GM12878 (cell line): Measurements from ENCODE around the gene NXN. TPM values are rescaled to one million over a fixed set of nuclear protein-coding genes. Genes with fewer than 3 reads are reported as not detected.

Experiments
- ATAC-seq: fragments of 200-7000 bp; cut with Tn5 transposase; 3 replicates; pipeline ENCODE4 v1.9.1; 2020; ENCODE audit warnings: mild to moderate bottlenecking, moderate library complexity
- BruUV-seq: library from RNA; stranded (reverse); fragments of 400-500 nt; replicated peaks from 2 replicates; lab custom pipeline; 2021; lab: Mats Ljungman, UMichigan
- CTCF ChIA-PET: fragments of 300-600 bp; sonication (Branson Sonifier 250); formaldehyde crosslinking; extraction: SDS; loops from one replicate; lab custom pipeline; 2021; ENCODE audit warnings: inconsistent platforms; lab: Yijun Ruan, JAX
- POLR2A ChIA-PET: fragments of 350-600 bp; formaldehyde crosslinking; extraction: SDS; loops from one replicate; lab custom pipeline; 2021; ENCODE audit warnings: inconsistent platforms; lab: Charles Lee
- RAD21 ChIA-PET: fragments of 300-600 bp; sonication (Branson Sonifier 250); formaldehyde crosslinking; loops from one replicate; lab custom pipeline; 2023; ENCODE audit warnings: antibody characterized with exemption; ENCODE audit not compliant: unreplicated experiment; lab: Charles Lee
- SMC1A ChIA-PET: fragments of 300-600 bp; sonication (Branson Sonifier 250); formaldehyde crosslinking; loops from one replicate; lab custom pipeline; 2023; ENCODE audit not compliant: unreplicated experiment, uncharacterized antibody; lab: Charles Lee
- DNase-seq: peaks from one replicate; pipeline ENCODE4 v3.0.0-alpha.2; 2011; ENCODE audit warnings: low read depth, low spot score
- FAIRE-seq: peaks from 3 replicates; lab custom pipeline; 2011; peaks lifted over from hg19 to GRCh38; lab: Jason Lieb, UNC
- H2AFZ ChIP-seq: 2 replicates; pipeline ENCODE4 v1.6.0; 2011; ENCODE audit warnings: low read depth, low read length, control low read depth; ENCODE audit not compliant: control insufficient read depth
- H3K27ac ChIP-seq: 2 replicates; pipeline ENCODE4 v1.5.1; 2011; ENCODE audit warnings: control low read depth; ENCODE audit not compliant: control insufficient read depth, insufficient read depth
- H3K27me3 ChIP-seq, 2 experiments: replicated peaks in 1 of 2; 2 replicates each; pipeline versions ENCODE4 v1.6.0 to v1.6.1; 2011; ENCODE audit warnings: low read length in 1 of 2; ENCODE audit not compliant: control insufficient read depth in 2 of 2, insufficient read depth in 2 of 2
- H3K36me3 ChIP-seq, 2 experiments: 2 replicates each; pipeline ENCODE4 v1.5.1; 2011; ENCODE audit warnings: low read length in 1 of 2; ENCODE audit not compliant: control insufficient read depth in 2 of 2, insufficient read depth in 2 of 2
- H3K4me1 ChIP-seq: 2 replicates; pipeline ENCODE4 v1.6.1; 2011; ENCODE audit warnings: mild to moderate bottlenecking, low read length, moderate library complexity, mixed read lengths; ENCODE audit not compliant: control insufficient read depth, insufficient read depth
- H3K4me2 ChIP-seq: 2 replicates; pipeline ENCODE4 v1.6.0; 2011; ENCODE audit warnings: control low read depth; ENCODE audit not compliant: control insufficient read depth, insufficient read depth
- H3K4me3 ChIP-seq: fragments of 200-600 bp; sonication (generic); 2 replicates; pipeline ENCODE4 v1.5.1; 2016
- H3K79me2 ChIP-seq: 2 replicates; pipeline ENCODE4 v1.6.0; 2011; ENCODE audit warnings: low read length; ENCODE audit not compliant: control insufficient read depth, insufficient read depth
- H3K9ac ChIP-seq: 2 replicates; pipeline ENCODE4 v1.8.0; 2011; ENCODE audit warnings: low read length, control low read depth, mixed read lengths; ENCODE audit not compliant: control insufficient read depth, insufficient read depth
- H3K9me3 ChIP-seq: replicated peaks from 3 replicates; pipeline ENCODE4 v1.5.1; 2011; ENCODE audit warnings: mild to moderate bottlenecking, low read length; ENCODE audit not compliant: control insufficient read depth, insufficient read depth
- H4K20me1 ChIP-seq: 2 replicates; pipeline ENCODE4 v1.6.0; 2011; ENCODE audit not compliant: control insufficient read depth, insufficient read depth
- CHD4 ChIP-seq: fragments of 200-600 bp; sonication (generic); IDR thresholded peaks from 2 replicates; pipeline ENCODE4 v1.6.1; 2016; ENCODE audit warnings: mild to moderate bottlenecking
- CREB1 ChIP-seq: IDR thresholded peaks from 2 replicates; pipeline ENCODE4 v1.6.1; 2012; ENCODE audit warnings: low read depth, mild to moderate bottlenecking, inconsistent platforms
- EED ChIP-seq: sonication (generic); IDR thresholded peaks from 2 replicates; pipeline ENCODE4 v1.6.1; 2016; ENCODE audit warnings: antibody characterized with exemption, low read depth
- EGR1 ChIP-seq, 2 experiments: IDR thresholded peaks; 1 replicate in 1 of 2; 2 replicates in 1 of 2; pipeline ENCODE4 v1.6.1; 2011 to 2012; ENCODE audit warnings: low read depth in 2 of 2, low read length in 2 of 2, borderline replicate concordance in 1 of 2, mild to moderate bottlenecking in 1 of 2, moderate library complexity in 1 of 2
- GABPA ChIP-seq: IDR thresholded peaks from 2 replicates; pipeline ENCODE4 v1.6.1; 2014; ENCODE audit warnings: antibody characterized with exemption, low read depth, mild to moderate bottlenecking, inconsistent platforms
- MYB ChIP-seq: fragments of 150-350 bp; IDR thresholded peaks from 2 replicates; pipeline ENCODE4 v1.6.1; 2014; ENCODE audit warnings: mild to moderate bottlenecking, low read depth, low read length, borderline replicate concordance
- NFYA ChIP-seq: IDR thresholded peaks from 2 replicates; pipeline ENCODE4 v1.6.1; 2011; ENCODE audit warnings: low read depth, mild to moderate bottlenecking, low read length, improper control_type of control experiment, borderline replicate concordance
- RAD51 ChIP-seq: fragments of 450-650 bp; IDR thresholded peaks from 2 replicates; pipeline ENCODE4 v1.6.1; 2016; ENCODE audit warnings: moderate library complexity, mild to moderate bottlenecking, inconsistent platforms
- RB1 ChIP-seq: fragments of 450-650 bp; formaldehyde crosslinking; IDR thresholded peaks from 2 replicates; pipeline ENCODE4 v1.6.1; 2017; ENCODE audit warnings: mild to moderate bottlenecking, borderline replicate concordance
- RUNX3 ChIP-seq: IDR thresholded peaks from 2 replicates; pipeline ENCODE4 v1.6.1; 2012; ENCODE audit warnings: low read length, inconsistent platforms
- SMAD1 ChIP-seq: fragments of 450-650 bp; IDR thresholded peaks from 2 replicates; pipeline ENCODE4 v1.6.1; 2018; ENCODE audit warnings: mild to moderate bottlenecking, low read depth; ENCODE audit not compliant: partially characterized antibody
- WRNIP1 ChIP-seq: IDR thresholded peaks from 2 replicates; pipeline ENCODE4 v1.6.1; 2011; ENCODE audit warnings: low read depth, low read length, improper control_type of control experiment, borderline replicate concordance
- ZNF217 ChIP-seq: fragments of 450-650 bp; IDR thresholded peaks from 2 replicates; pipeline ENCODE4 v1.6.1; 2017; ENCODE audit warnings: antibody characterized with exemption, mild to moderate bottlenecking
- WGBS: methylation state at CpG from one replicate; pipeline ENCODE4 v1.1.6; 2016; ENCODE audit warnings: low lambda C conversion rate; ENCODE audit not compliant: insufficient replicate concordance, insufficient coverage; ENCODE audit errors: missing lambda C conversion rate; 5-methylcytosine and 5-hydroxymethylcytosine counted together
- in situ Hi-C: fragments of 300-500 bp; cut with MboI; formaldehyde crosslinking; loops from 9 replicates; pipeline ENCODE4 v1.14.3; 2018; ENCODE audit warnings: mixed read lengths
- intact Hi-C: fragments of 100-400 bp; cut with micrococcal nuclease; formaldehyde crosslinking; loops from one replicate; pipeline ENCODE4 v1.14.2; 2022; ENCODE audit not compliant: unreplicated experiment
- polyA plus RNA-seq, 11 experiments: library from polyadenylated mRNA; depleted of rRNA in 4 of 11; unstranded in 6 of 11; stranded (reverse) in 5 of 11; fragments of >200 nt; fragmentation: Nextera tagmentation in 4 of 11; fragmentation: Illumina TruSeq in 1 of 11; extraction: Ambion mirVana in 4 of 11; extraction: Trizol in 1 of 11; gene quantifications; 1 replicate in 1 of 11; 2 replicates in 10 of 11; pipeline versions ENCODE4 v1.2.1 to v1.2.3, GENCODE V29; 2011 to 2016; ENCODE audit warnings: inconsistent platforms in 2 of 11, missing spikeins in 2 of 11, low read depth in 1 of 11
- total RNA-seq, 4 experiments: library from RNA; depleted of rRNA in 3 of 4; stranded (reverse); fragments of >200 nt in 3 of 4; fragmentation: Illumina TruSeq in 1 of 4; extraction: Trizol in 1 of 4; gene quantifications; 2 replicates each; pipeline versions ENCODE4 v1.2.1 to v1.2.3, GENCODE V29; 2013 to 2021
- TF ChIP-seq, protein P1 (sequence below): IDR thresholded peaks from 2 replicates; pipeline ENCODE4 v1.6.1; 2011; ENCODE audit warnings: low read depth, mild to moderate bottlenecking, low read length, moderate library complexity, borderline replicate concordance; ENCODE audit errors: extremely low read depth
- TF ChIP-seq, protein P2 (sequence below): fragments of 450-650 bp; formaldehyde crosslinking; IDR thresholded peaks from 2 replicates; pipeline ENCODE4 v1.5.0; 2022; ENCODE audit warnings: mild to moderate bottlenecking, missing genetic modification characterization

NXN gene
- total and polyA plus RNA-seq, 10 of the 15 experiments (the other 5 are each of a cell fraction or from before 2014, with no cell fraction given), result 0.04 to 1.2 (median 0.30) TPM

DNA sequence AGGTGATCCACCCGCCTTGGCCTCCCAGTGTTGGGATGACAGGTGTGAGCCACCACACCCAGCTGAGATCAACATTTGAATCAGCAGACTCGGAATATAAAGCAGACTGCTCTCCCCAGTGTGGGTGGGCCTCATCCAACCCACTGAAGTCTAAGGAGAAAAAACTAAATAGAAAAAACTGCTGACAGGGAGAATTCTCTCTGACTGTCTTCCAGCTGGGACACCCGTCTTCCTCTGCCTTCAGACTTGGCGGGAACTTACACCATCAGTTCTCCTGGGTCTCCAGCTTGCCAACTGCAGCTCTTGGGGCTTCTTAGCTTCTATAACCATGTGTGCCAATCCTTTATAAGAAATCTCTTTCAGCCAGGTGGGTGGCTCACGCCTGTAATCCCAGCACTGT, 106.7 kb downstream of the NXN start:
- Histone ChIP-seq H3K4me1 (no peaks in the 10 kb centered on the region), H2AFZ (no peak overlapping the region), H3K27ac (no peak overlapping the region)
- DNase-seq (no peak), ATAC-seq (no peak)
- TF ChIP-seq, protein P1, sequence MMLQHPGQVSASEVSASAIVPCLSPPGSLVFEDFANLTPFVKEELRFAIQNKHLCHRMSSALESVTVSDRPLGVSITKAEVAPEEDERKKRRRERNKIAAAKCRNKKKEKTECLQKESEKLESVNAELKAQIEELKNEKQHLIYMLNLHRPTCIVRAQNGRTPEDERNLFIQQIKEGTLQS, result no peak
- TF ChIP-seq EED (no peak), GABPA (no peak), CHD4 (no peak), ZNF217 (no peak), WRNIP1 (no peak), RB1 (no peak), NFYA (no peak), SMAD1 (no peak), RUNX3 (no peak), EGR1 (IDR thresholded peaks at IDR 0.05; ENCODE audit: borderline replicate concordance in 1 of 2, low read depth in 2 of 2, low read length in 2 of 2) (no peak), RAD51 (no peak), MYB (no peak), CREB1 (no peak)
- TF ChIP-seq, protein P2, sequence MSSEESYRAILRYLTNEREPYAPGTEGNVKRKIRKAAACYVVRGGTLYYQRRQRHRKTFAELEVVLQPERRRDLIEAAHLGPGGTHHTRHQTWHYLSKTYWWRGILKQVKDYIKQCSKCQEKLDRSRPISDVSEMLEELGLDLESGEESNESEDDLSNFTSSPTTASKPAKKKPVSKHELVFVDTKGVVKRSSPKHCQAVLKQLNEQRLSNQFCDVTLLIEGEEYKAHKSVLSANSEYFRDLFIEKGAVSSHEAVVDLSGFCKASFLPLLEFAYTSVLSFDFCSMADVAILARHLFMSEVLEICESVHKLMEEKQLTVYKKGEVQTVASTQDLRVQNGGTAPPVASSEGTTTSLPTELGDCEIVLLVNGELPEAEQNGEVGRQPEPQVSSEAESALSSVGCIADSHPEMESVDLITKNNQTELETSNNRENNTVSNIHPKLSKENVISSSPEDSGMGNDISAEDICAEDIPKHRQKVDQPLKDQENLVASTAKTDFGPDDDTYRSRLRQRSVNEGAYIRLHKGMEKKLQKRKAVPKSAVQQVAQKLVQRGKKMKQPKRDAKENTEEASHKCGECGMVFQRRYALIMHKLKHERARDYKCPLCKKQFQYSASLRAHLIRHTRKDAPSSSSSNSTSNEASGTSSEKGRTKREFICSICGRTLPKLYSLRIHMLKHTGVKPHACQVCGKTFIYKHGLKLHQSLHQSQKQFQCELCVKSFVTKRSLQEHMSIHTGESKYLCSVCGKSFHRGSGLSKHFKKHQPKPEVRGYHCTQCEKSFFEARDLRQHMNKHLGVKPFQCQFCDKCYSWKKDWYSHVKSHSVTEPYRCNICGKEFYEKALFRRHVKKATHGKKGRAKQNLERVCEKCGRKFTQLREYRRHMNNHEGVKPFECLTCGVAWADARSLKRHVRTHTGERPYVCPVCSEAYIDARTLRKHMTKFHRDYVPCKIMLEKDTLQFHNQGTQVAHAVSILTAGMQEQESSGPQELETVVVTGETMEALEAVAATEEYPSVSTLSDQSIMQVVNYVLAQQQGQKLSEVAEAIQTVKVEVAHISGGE (CRISPR knock-in tag), result no peak
- TF ChIP-seq, all 136 proteins: peak for 0
- H4K20me1 ChIP-seq, result no peaks in the 10 kb centered on the region
- CTCF ChIA-PET, result no interaction called here
- intact Hi-C loops (no loop called here), in situ Hi-C loops (no loop called here)
- H3K79me2 ChIP-seq, result no peaks in the 10 kb centered on the region
- FAIRE-seq, result no peak
- H3K27me3 ChIP-seq, result peaks cover 3% of the 10 kb centered on the region in 2 experiments; a peak in 2 of 4 replicates
- no peak overlapping the region for H3K4me3 ChIP-seq
- H3K9me3 ChIP-seq, result no peaks in the 10 kb centered on the region; the same call in 2 of the 3 replicates
- POLR2A ChIA-PET, result no interaction called here
- no peaks in the 10 kb centered on the region for H3K36me3 ChIP-seq
- no TSS peak for BruUV-seq
- RAD21 ChIA-PET, result interaction anchor here (0.5 kb wide), 1 partner anchor 120 kb away, joined by 3 read pairs; no protein-coding TSS in a partner anchor
- SMC1A ChIA-PET, result no interaction called here
- WGBS, result 22% methylated on average over 5 of the region's 5 CpGs
- H3K4me2 ChIP-seq, result no peak overlapping the region
- no peak overlapping the region for H3K9ac ChIP-seq
